Neural crest cell (in vitro differentiated cells): ENCODE data around the gene FRYL. TPM values are rescaled to one million over a fixed set of nuclear protein-coding genes. Genes with fewer than 3 reads are reported as not detected.

Experiments
- DNase-seq: peaks from one replicate; pipeline ENCODE4 v3.0.0; 2021; ENCODE audit warnings: low read depth, mixed read lengths, low spot score
- H3K27ac Mint-ChIP-seq: one replicate; pipeline ENCODE4 v1.8.0; 2021; ENCODE audit warnings: mild to moderate bottlenecking, mixed read lengths; ENCODE audit not compliant: unreplicated experiment
- H3K27me3 Mint-ChIP-seq: 2 replicates; pipeline ENCODE4 v1.8.0; 2021; ENCODE audit warnings: low read depth, mild to moderate bottlenecking, mixed read lengths
- H3K36me3 Mint-ChIP-seq: 2 replicates; pipeline ENCODE4 v1.8.0; 2021; ENCODE audit warnings: low read depth, mild to moderate bottlenecking, mixed read lengths
- H3K4me1 Mint-ChIP-seq: 2 replicates; pipeline ENCODE4 v1.8.0; 2021; ENCODE audit warnings: mixed read lengths
- H3K4me3 Mint-ChIP-seq: one replicate; pipeline ENCODE4 v1.8.0; 2021; ENCODE audit warnings: mild to moderate bottlenecking, mixed read lengths
- H3K9me3 Mint-ChIP-seq: 2 replicates; pipeline ENCODE4 v1.8.0; 2021; ENCODE audit warnings: mixed read lengths
- CTCF ChIP-seq: fragments of 200-600 bp; sonication (generic); conservative IDR thresholded peaks from 2 replicates; pipeline ENCODE4 v1.5.0; 2021; ENCODE audit warnings: antibody characterized with exemption, mild to moderate bottlenecking
- total RNA-seq: library from RNA; stranded (reverse); gene quantifications from 2 replicates; pipeline ENCODE4 v1.2.1, GENCODE V29; 2021

FRYL gene
- total RNA-seq, 1 donor from 2014 or later: 48.7 TPM

- no peak overlapping the region for H3K27ac Mint-ChIP-seq
- no peak overlapping the region for H3K4me3 Mint-ChIP-seq
- H3K36me3 Mint-ChIP-seq: no peaks in the 10 kb centered on the region
- H3K27me3 Mint-ChIP-seq: no peaks in the 10 kb centered on the region
- TF ChIP-seq CTCF: no peak
- no peak for DNase-seq
- no peaks in the 10 kb centered on the region for H3K4me1 Mint-ChIP-seq
- no peaks in the 10 kb centered on the region for H3K9me3 Mint-ChIP-seq
Measured at GRCh38 chr4:48575964-48576363, 204.1 kb downstream of the FRYL start.

GRCh38 chr4:48571471-48571870 lies 208.6 kb downstream of the FRYL start:
- no peaks in the 10 kb centered on the region for H3K36me3 Mint-ChIP-seq
- no peaks in the 10 kb centered on the region for H3K9me3 Mint-ChIP-seq
- H3K27ac Mint-ChIP-seq: no peak overlapping the region
- TF ChIP-seq CTCF: no peak
- H3K27me3 Mint-ChIP-seq: no peaks in the 10 kb centered on the region
- H3K4me3 Mint-ChIP-seq: no peak overlapping the region
- H3K4me1 Mint-ChIP-seq: no peaks in the 10 kb centered on the region
- DNase-seq: no peak

- Mint-ChIP-seq H3K27ac (no peak overlapping the region), H3K36me3 (no peaks in the 10 kb centered on the region), H3K27me3 (no peaks in the 10 kb centered on the region), H3K4me1 (no peaks in the 10 kb centered on the region), H3K9me3 (no peaks in the 10 kb centered on the region), H3K4me3 (no peak overlapping the region)
- DNase-seq: no peak
- TF ChIP-seq CTCF: no peak
Measured at GRCh38 chr4:48570646-48571220, 209.3 kb downstream of the FRYL start.

- no peak for TF ChIP-seq CTCF
- no peak overlapping the region for H3K4me3 Mint-ChIP-seq
Measured at GRCh38 chr4:48566034-48566384, 214.1 kb downstream of the FRYL start.

GRCh38 chr4:48565362-48566033 lies 214.6 kb downstream of the FRYL start:
- Mint-ChIP-seq H3K9me3 (no peaks in the 10 kb centered on the region), H3K27ac (no peak overlapping the region), H3K4me1 (no peaks in the 10 kb centered on the region), H3K27me3 (no peaks in the 10 kb centered on the region), H3K4me3 (no peak overlapping the region), H3K36me3 (no peaks in the 10 kb centered on the region)
- DNase-seq: no peak
- TF ChIP-seq CTCF: no peak

More at GRCh38 chr4:48566034-48566384, 214.1 kb downstream of the FRYL start:
- Mint-ChIP-seq H3K9me3 (no peaks in the 10 kb centered on the region), H3K27me3 (no peaks in the 10 kb centered on the region), H3K4me1 (no peaks in the 10 kb centered on the region), H3K27ac (no peak overlapping the region), H3K36me3 (no peaks in the 10 kb centered on the region)
- no peak for DNase-seq
